ENCODE results near the gene CDK6. TPM values are rescaled to one million over a fixed set of nuclear protein-coding genes. Genes with fewer than 3 reads are reported as not detected.

CDK6 gene
- total and polyA plus RNA-seq, 10 of the 15 experiments (the other 5 are each of a cell fraction or from before 2014, with no cell fraction given) = 8.0 to 118 (median 45.8) TPM

GRCh38 chr7:92749832-92750446, 86.4 kb downstream of the CDK6 start (continued):
- no peak for TF ChIP-seq CBX3 (IDR thresholded peaks at IDR 0.05; ENCODE audit: borderline replicate concordance, low read depth)
- no peak for TF ChIP-seq NFIC (IDR thresholded peaks at IDR 0.05; ENCODE audit: low read depth, low read length)

- FAIRE-seq (no peak), ATAC-seq (0 out of 3 replicates have a peak, but pooled peaks have one; percentile 36), DNase-seq (ENCODE audit: low read depth, low spot score) (no peak)
- no peak overlapping the region for H3K9ac ChIP-seq (ENCODE audit: control insufficient read depth, insufficient read depth, low read length)
- ChIA-PET CTCF (no interaction called here), RAD21 (ENCODE audit: unreplicated experiment) (no interaction called here), POLR2A (interaction anchor here (0.7 kb wide), 1 partner anchor 72 kb away, joined by 6 read pairs; no protein-coding TSS in a partner anchor), SMC1A (ENCODE audit: uncharacterized antibody, unreplicated experiment) (interaction anchor here (0.6 kb wide), 1 partner anchor 11 kb away, joined by 5 read pairs; no protein-coding TSS in a partner anchor)
- peaks cover 0 to 1% of the 10 kb centered on the region in 2 experiments; a peak in 2 of 4 replicates for H3K36me3 ChIP-seq (ENCODE audit: control insufficient read depth in 2 of 2, insufficient read depth in 2 of 2, low read length in 1 of 2)
- H3K4me3 ChIP-seq = no peak overlapping the region
- peaks cover 4% of the 10 kb centered on the region for H3K9me3 ChIP-seq (replicated peaks; ENCODE audit: control insufficient read depth, insufficient read depth, low read length)
- H3K4me1 ChIP-seq (ENCODE audit: control insufficient read depth, insufficient read depth, low read length) = no peaks in the 10 kb centered on the region
- H3K4me2 ChIP-seq (ENCODE audit: control insufficient read depth, insufficient read depth) = no peak overlapping the region
- no peak overlapping the region for H2AFZ ChIP-seq (ENCODE audit: control insufficient read depth, low read depth, low read length)
- no peak for TF ChIP-seq RAD21 (IDR thresholded peaks at IDR 0.05; ENCODE audit: insufficient read depth, low read depth, low read length)
- TF ChIP-seq TAF1 (IDR thresholded peaks at IDR 0.05; ENCODE audit: borderline replicate concordance, low read depth, low read length) = no peak
- no peak for TF ChIP-seq BCL11A (IDR thresholded peaks at IDR 0.05; ENCODE audit: low read depth, low read length)
- no peak for TF ChIP-seq POLR2A (IDR thresholded peaks at IDR 0.05; ENCODE audit: low read depth, low read length)
- no peak for TF ChIP-seq MLLT1 (IDR thresholded peaks at IDR 0.05)
- no peak for TF ChIP-seq WRNIP1 (IDR thresholded peaks at IDR 0.05; ENCODE audit: borderline replicate concordance, low read depth, low read length)
- TF ChIP-seq SREBF1 (IDR thresholded peaks at IDR 0.05; ENCODE audit: low read length) = no peak
- no peak for TF ChIP-seq REST (IDR thresholded peaks at IDR 0.05; ENCODE audit: low read depth, low read length)
- no peaks in the 10 kb centered on the region for H4K20me1 ChIP-seq (ENCODE audit: control insufficient read depth, insufficient read depth)
- in situ Hi-C loops (cut with MboI) = no loop called here
- no peak overlapping the region for H3K27ac ChIP-seq (ENCODE audit: control insufficient read depth, insufficient read depth)
- intact Hi-C loops (cut with micrococcal nuclease; ENCODE audit: unreplicated experiment) = no loop called here
- no TSS peak for BruUV-seq (replicated peaks)
- peaks cover 11% of the 10 kb centered on the region for H3K79me2 ChIP-seq (ENCODE audit: control insufficient read depth, insufficient read depth, low read length)
- H3K27me3 ChIP-seq (replicated peaks in 1 of 2; ENCODE audit: control insufficient read depth in 2 of 2, insufficient read depth in 2 of 2, low read length in 1 of 2) = no peaks in the 10 kb centered on the region
These were observed 87.0 kb downstream of the CDK6 start for GRCh38 chr7:92749327-92749755.

All from GM12878 (cell line).